GM18951 (cell line): ENCODE data around the gene WNT7A.

Experiments
- POLR2A ChIP-seq: IDR thresholded peaks from 4 replicates; pipeline ENCODE4 v1.6.1; 2011; ENCODE audit warnings: mild to moderate bottlenecking; ENCODE audit not compliant: insufficient read length, insufficient read depth; ENCODE audit errors: extremely low read depth
- in situ Hi-C: fragments of 300-500 bp; cut with MboI; formaldehyde crosslinking; loops from one replicate; pipeline ENCODE4 v1.12.0; 2022; ENCODE audit warnings: low sequenced_read_pairs, mixed read lengths, inconsistent platforms; ENCODE audit not compliant: unreplicated experiment

Gene WNT7A

DNA sequence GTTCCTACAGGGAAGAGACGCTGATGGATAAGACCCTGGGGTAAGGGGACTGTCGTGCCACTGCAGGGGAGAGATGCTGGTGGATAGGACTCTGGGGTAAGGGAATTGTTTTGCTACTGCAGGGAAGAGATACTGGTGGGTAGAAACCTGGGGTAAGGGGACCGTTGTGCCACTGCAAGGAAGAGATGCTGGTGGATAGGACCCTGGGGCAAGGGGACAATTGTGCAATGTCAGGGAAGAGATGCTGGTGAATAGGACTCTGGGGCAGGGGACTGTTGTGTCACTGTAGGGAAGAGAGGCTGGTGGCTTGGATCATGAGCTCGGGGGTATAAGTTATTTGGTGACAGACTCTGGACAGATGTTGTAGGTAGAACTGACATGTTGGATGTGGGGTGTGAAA lies 37.6 kb downstream of the WNT7A start:
- TF ChIP-seq POLR2A = no peak
- in situ Hi-C loops = no loop called here

DNA sequence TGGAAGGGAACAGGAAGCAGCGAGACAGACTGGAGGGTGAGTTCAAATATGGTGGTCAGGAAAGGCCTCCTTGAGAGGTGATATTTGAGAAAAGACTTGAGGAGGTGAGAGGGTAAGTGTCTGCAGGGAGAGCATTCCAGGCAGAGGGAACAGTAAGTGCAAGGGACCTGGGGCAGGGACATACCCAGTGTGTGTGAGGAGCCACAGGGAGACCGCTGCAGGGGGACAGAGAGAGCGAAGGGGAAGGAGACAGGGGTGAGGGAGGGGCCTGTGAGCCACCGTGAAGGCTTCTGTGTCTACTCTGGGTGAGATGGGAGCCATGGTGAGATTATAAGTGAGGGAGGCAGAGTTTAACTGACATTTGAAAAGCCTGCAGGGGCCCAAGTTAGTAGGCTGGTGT lies 38.0 kb downstream of the WNT7A start:
- no peak for TF ChIP-seq POLR2A
- in situ Hi-C loops = no loop called here

DNA sequence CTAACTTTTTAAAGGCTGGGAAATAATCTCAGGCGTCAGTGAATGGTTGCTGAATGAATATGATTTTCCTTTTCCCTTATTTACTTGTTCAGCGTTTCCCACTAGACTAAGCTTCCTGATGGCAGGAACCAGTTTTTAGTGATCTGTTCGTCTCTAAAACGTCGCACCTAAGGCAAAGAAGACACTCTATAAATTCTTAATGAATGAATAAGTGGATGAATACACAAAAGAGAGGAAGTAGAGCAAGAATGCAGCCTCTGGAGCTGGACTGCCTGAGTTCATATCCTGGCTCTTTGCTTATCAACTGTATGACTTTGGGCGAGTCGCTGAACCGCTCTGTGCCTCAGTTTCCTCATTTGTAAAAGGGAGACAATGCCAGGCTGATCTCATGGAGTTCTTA lies 38.7 kb downstream of the WNT7A start:
- TF ChIP-seq POLR2A = no peak
- in situ Hi-C loops = no loop called here

DNA sequence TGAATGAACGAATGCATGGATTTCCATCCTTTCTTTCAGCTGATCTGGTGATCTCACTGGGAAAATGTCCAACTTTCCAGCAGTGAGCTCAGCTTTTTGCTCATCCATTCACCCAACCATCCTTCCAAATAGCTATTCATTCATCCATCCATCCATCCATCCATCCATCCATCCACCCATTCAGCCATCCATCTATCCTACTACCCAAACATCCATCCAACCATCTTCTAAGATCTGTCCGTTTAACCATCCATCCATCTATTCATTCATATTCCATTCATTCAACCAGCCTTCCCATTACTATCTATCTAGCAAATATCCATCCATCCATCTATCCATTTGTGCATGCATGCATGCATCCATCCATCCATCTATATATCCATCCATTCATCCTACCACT lies 39.4 kb downstream of the WNT7A start:
- no peak for TF ChIP-seq POLR2A
- in situ Hi-C loops = no loop called here

DNA sequence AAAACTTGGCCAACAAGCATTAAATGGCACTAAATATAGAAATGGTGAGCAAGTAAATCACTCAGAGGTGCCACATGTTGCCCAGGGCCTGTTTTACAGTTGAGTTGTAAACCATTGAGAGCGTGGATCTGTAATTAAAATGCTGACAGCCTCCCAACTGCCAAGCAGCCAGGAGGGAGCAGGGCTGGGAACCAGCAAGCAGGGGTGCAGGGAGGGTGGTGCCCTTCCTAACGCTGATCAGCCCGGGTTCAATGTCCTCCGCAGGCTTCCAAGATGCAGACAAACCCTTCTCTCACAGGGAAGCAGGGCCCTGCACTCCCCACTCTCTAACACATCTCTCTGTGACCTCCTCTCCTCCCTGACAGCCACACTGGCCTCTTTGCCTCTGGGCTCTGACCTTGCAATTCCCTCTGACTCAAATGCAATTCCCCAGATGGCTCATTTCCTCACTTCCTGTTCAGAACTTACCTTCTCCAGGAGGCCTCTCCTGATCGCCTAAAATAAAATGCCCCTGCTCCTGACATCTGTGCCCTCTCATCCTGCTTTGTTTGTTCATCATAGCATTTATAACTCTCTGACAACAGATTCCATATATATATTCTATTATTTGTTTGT lies 40.0 kb downstream of the WNT7A start:
- in situ Hi-C loops = no loop called here

DNA sequence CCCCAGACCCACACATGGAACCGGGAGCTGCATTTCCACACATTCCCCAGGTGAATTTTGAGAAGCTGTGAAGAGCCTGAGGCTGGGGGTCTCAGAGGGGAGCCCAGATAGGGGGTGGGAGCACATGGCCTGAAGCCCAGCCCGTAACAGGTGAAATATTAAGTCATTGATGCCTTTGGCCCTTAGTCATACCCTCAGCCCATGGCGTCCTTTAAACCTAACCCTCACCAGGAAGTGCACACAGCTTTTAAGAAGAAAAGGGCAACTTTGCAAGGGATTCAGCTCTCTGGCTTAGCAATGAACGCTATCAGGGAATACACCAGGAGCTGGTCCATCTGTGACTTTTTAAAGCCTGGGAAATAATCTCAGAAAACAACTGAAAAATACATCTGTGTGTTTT lies 40.6 kb downstream of the WNT7A start:
- in situ Hi-C loops = no loop called here
- TF ChIP-seq POLR2A = no peak

More for the DNA sequence above, 40.0 kb downstream of the WNT7A start:
- TF ChIP-seq POLR2A = no peak

DNA sequence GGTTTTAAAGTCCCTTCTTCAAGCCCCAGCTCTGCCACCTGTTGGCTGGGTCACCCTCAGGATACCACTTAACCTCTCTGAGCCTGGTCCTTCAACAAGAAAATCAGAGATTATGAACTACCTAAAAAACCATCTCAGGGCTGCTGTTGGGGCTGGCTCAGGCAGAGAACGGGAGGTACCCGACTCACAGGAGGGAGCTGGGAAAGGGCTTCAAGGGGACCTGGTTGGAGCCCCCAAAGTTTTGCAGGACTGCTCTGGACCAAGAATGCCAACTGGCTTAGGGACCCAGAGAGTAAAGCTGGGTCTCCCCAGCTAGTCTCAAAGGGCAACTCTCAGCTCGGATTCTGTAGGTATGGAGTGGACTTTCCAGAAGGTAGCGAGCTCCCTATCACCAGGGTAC lies 41.5 kb downstream of the WNT7A start:
- in situ Hi-C loops = no loop called here
- TF ChIP-seq POLR2A = no peak

DNA sequence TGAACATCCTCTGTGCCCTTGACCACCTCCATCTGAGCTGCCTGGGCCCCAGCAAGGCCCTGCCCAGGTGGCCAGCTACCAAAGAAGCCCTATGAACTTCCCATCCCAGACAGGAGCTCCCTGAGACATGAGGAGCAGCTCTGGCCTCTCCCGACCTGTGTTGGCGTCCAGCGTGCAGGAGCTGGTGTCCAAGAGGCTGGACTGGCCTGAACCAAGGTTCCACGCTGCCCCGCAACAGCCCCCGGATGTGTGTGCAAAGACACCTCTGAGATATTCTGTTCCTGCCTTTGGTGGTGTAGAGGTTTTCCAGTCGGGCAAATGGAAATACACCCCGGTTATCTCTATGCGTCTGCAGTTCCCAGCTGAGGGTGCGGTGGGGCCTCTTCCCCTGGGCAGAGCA lies 42.1 kb downstream of the WNT7A start:
- in situ Hi-C loops = no loop called here
- TF ChIP-seq POLR2A = no peak

DNA sequence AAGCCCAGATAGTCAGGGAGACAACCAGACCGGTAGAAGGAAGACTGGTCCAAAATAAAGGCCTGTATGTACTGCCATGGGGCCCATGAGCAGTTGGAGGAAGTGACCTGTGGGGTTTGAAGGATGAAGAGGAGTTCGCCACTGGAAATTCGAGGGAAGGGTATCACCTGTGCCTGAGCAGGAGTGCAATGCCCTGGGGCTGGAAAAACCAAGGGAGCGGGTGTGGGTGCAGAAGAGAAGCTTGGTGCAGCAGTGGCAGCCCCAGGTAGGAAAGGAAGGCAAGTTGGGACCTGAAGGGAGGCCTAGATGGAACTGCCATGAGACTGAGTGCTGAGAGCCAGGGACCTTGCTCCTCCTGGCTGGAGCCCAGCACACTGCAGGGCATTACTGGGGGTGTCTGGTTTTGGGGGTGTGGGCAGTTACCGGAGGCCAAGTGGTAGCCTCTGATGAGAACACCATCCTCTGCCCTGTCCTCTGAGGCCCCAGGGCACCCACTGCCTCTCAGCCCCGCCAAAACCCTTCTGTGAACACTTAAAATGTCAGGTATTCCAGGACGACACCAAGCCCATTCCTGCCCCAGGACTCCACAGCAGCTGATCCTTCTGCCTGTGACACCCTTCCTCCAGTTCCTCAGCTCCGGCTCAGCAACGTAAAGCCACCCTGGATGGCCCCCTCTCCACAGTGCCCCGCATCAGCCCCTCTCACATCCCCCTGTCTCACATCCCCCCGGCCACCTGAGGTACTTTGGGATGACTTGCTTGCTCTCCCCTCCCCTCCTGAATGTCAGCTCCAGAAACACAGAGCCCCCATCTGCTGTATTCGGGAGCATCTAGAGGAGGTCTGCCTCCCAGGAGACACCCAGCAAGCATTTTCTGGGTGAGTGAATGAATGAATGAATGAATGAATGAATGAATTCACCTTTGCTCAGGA lies 42.9 kb downstream of the WNT7A start:
- in situ Hi-C loops = no loop called here
- no peak for TF ChIP-seq POLR2A

DNA sequence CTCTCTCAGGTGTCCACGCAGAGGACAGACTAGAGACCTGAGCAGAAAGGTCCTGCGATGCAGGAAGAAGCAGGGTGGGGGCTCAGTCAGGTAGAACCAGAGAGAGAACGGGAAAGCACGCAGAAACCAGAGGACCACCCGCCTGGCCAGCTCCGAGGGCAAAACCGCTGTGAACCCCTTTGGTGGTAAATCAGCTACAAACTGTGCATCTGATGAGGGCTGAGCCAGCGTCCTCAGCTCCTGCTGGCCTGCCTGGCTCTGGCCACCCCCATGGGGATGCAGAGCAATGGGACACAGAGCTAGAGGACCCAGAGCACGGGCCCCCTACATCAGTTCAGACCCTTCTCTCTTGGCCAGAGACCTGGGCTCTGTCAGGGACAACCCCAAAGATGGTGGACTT lies 44.6 kb downstream of the WNT7A start:
- in situ Hi-C loops = no loop called here
- no peak for TF ChIP-seq POLR2A

DNA sequence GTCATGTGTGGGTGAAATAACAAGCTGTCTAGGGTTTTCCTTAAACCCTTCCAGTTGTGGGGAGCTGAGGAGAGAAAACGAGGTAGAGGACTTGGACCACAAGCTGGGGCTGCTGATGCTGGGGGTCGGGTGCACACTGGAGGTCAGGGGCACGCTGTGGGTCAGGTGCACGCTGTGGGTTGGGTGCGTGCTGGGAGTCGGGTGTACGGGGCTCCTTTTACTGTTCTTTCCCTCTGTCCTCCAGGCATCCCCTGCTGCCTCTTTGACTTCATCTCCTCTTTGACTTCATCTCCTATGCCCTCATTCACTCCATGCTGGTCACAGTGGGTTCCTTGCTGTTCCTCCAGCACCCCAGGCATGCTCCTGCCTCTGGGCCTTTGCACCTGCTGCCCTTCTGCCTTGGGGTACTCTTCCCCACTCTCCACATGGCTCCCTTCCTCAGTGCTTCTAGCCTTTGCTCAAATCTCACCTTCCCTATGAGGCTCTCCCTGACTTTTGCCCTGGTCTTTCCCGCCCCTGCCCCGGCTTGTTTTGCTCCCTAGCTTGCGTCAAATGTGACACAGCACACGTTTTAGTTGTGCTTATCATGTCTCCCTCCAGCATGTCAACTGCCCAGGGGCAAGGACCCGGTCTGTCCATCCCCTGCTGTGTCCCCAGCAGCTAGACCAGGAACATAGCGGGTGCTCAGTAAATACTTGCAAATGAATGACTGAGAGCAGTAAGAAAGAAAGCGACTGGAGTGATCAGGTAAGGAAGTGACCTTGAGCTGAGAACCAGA lies 45.4 kb downstream of the WNT7A start:
- in situ Hi-C loops = no loop called here
- no peak for TF ChIP-seq POLR2A

DNA sequence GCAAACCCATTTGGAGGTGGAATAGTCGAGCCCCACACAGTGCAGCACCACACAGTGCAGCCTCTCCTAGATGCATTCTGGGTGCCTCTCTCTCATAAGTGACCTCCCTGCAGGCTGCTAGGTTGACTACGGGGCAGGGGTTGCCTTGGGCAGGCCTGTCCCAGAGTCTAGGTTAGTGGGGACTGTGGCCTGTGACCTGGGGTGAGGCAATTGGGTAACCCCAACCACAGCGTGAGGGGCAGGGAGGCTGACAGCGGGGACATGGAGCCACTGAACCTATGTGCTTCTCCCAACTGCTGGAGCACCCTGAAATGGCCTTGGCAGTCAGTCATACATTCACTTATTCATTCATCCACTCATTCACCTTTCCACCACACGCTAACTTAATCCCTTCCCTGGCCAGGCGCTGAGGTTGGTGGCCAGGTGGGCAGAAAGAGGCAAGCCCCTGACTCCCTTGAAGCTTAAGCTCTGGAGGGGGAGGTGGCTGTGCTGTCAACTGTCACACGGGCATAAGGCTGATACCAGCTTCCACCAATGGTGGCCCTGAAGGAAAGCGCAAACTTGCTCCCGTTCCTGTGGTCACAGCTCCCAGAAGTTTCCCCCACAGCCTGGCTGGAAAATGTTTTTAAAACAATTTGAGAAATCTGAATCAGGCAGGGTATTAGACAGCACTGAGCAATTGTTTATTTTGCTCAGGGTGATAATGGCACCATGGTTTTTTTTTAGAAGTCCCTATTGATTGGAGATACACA lies 46.2 kb downstream of the WNT7A start:
- no peak for TF ChIP-seq POLR2A
- in situ Hi-C loops = no loop called here

DNA sequence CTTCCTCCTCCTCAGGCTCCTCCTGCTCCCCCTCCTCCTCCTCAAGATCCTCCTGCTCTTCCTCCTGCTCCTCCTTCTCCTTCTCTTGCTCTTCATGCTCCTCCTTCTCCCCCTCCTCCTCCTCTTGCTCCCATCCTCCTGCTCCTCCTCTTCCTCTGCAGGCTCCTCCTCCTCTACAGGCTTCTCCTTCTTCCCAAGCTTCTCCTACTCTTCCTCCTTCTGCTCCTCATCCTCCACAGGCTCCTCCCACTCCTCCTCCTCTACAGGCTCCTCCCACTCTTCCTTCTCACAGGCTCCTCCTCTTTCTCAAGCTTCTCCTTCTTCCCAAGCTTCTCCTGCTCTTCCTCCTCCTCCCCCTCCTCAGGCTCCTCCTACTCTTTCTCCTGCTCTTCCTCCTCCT lies 47.7 kb downstream of the WNT7A start:
- in situ Hi-C loops = no loop called here
- no peak for TF ChIP-seq POLR2A
